ENCODE results near the gene TLCD4. TPM values are rescaled to one million over a fixed set of nuclear protein-coding genes. Genes with fewer than 3 reads are reported as not detected.

Gene TLCD4
- total RNA-seq, 1 experiment from 2014 or later = 1.8 TPM

- Mint-ChIP-seq H3K27ac (no peak overlapping the region), H3K9me3 (no peaks in the 10 kb centered on the region), H3K27me3 (ENCODE audit: low read depth) (no peaks in the 10 kb centered on the region), H3K36me3 (ENCODE audit: insufficient read depth in 1 of 3, low read depth in 3 of 3) (no peaks in the 10 kb centered on the region), H3K4me1 (no peaks in the 10 kb centered on the region), H3K4me3 (no peak overlapping the region)
- no peak overlapping the region for H3K56ac ChIP-seq (ENCODE audit: insufficient read length, low read depth, low read length)
- no peak overlapping the region for H3K4me2 ChIP-seq (ENCODE audit: insufficient read depth, insufficient read length, low read length)
- H3K23me2 ChIP-seq (ENCODE audit: insufficient read length, low read depth, low read length, poor library complexity, severe bottlenecking) = no peaks in the 10 kb centered on the region
- no peak overlapping the region for H2BK120ac ChIP-seq (ENCODE audit: low read depth, low read length, poor library complexity, severe bottlenecking)
- H2AFZ ChIP-seq (ENCODE audit: low read length) = no peak overlapping the region
- no peak overlapping the region for H2AK5ac ChIP-seq (ENCODE audit: insufficient read length, low read length)
- no peaks in the 10 kb centered on the region for H3K4me1 ChIP-seq (ENCODE audit: insufficient read depth, low read length)
- no peaks in the 10 kb centered on the region for H3K9me3 ChIP-seq (ENCODE audit: control insufficient read depth, low read depth, low read length)
- no peak overlapping the region for H2BK15ac ChIP-seq (ENCODE audit: low read depth, low read length)
- H2BK20ac ChIP-seq (ENCODE audit: low read depth, low read length, poor library complexity, severe bottlenecking) = no peak overlapping the region
- no peak for DNase-seq
- no peak overlapping the region for H4K5ac ChIP-seq (ENCODE audit: insufficient read length, low read depth, low read length)
- TF ChIP-seq, protein P1, sequence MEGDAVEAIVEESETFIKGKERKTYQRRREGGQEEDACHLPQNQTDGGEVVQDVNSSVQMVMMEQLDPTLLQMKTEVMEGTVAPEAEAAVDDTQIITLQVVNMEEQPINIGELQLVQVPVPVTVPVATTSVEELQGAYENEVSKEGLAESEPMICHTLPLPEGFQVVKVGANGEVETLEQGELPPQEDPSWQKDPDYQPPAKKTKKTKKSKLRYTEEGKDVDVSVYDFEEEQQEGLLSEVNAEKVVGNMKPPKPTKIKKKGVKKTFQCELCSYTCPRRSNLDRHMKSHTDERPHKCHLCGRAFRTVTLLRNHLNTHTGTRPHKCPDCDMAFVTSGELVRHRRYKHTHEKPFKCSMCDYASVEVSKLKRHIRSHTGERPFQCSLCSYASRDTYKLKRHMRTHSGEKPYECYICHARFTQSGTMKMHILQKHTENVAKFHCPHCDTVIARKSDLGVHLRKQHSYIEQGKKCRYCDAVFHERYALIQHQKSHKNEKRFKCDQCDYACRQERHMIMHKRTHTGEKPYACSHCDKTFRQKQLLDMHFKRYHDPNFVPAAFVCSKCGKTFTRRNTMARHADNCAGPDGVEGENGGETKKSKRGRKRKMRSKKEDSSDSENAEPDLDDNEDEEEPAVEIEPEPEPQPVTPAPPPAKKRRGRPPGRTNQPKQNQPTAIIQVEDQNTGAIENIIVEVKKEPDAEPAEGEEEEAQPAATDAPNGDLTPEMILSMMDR (conservative IDR thresholded peaks at IDR 0.05) = no peak
- H4K20me1 ChIP-seq (ENCODE audit: control insufficient read depth, insufficient read depth, insufficient read length) = no peaks in the 10 kb centered on the region
- H3K79me1 ChIP-seq (ENCODE audit: insufficient read depth, low read depth, low read length, poor library complexity, severe bottlenecking) = no peaks in the 10 kb centered on the region
- no peak overlapping the region for H3K18ac ChIP-seq (ENCODE audit: insufficient read length, low read depth, low read length)
- no peak overlapping the region for H3K23ac ChIP-seq (ENCODE audit: insufficient read length, low read depth, low read length)
- no peak overlapping the region for H4K8ac ChIP-seq (replicated peaks; ENCODE audit: insufficient read length, low read depth, low read length)
- no peak overlapping the region for H2BK12ac ChIP-seq (ENCODE audit: insufficient read length, low read depth, low read length)
- no peak overlapping the region for H3T11ph ChIP-seq (ENCODE audit: low read length)
- H3K27me3 ChIP-seq (ENCODE audit: insufficient read depth, low read length) = no peaks in the 10 kb centered on the region
- H3K14ac ChIP-seq (ENCODE audit: insufficient read depth, low read length) = no peak overlapping the region
- H3K9ac ChIP-seq (ENCODE audit: extremely low read depth, insufficient read length, low read length) = no peak overlapping the region
- no peak overlapping the region for H4K91ac ChIP-seq (ENCODE audit: insufficient read length, low read depth, low read length)
- no peaks in the 10 kb centered on the region for H3K79me2 ChIP-seq (ENCODE audit: insufficient read depth, low read length)
- no peak overlapping the region for H2BK5ac ChIP-seq (ENCODE audit: insufficient read length, low read length)
- no CpG with 5 or more reads among the region's 6 CpGs for WGBS (ENCODE audit: extremely low coverage, insufficient read length, low lambda C conversion rate)
- no peak overlapping the region for H3K4ac ChIP-seq (ENCODE audit: low read depth, low read length)
- H3K27ac ChIP-seq (ENCODE audit: insufficient read length, low read depth, low read length) = no peak overlapping the region
These were observed 20.8 kb upstream of the TLCD4 start for GRCh38 chr1:95096218-95096841.

Measured in H9 (cell line).